ENCODE results near the gene ZNF629.

GRCh38 chr16:30802936-30803335 is 15.9 kb upstream of the ZNF629 start:
- TF ChIP-seq, protein P1, sequence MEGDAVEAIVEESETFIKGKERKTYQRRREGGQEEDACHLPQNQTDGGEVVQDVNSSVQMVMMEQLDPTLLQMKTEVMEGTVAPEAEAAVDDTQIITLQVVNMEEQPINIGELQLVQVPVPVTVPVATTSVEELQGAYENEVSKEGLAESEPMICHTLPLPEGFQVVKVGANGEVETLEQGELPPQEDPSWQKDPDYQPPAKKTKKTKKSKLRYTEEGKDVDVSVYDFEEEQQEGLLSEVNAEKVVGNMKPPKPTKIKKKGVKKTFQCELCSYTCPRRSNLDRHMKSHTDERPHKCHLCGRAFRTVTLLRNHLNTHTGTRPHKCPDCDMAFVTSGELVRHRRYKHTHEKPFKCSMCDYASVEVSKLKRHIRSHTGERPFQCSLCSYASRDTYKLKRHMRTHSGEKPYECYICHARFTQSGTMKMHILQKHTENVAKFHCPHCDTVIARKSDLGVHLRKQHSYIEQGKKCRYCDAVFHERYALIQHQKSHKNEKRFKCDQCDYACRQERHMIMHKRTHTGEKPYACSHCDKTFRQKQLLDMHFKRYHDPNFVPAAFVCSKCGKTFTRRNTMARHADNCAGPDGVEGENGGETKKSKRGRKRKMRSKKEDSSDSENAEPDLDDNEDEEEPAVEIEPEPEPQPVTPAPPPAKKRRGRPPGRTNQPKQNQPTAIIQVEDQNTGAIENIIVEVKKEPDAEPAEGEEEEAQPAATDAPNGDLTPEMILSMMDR (conservative IDR thresholded peaks at IDR 0.05 in 1 of 2, IDR thresholded peaks at IDR 0.05 in 1 of 2; ENCODE audit: low read depth in 1 of 2, low read length in 2 of 2), result no peak
- no peak for TF ChIP-seq EZH2 (IDR thresholded peaks at IDR 0.05; ENCODE audit: low read length, missing control alignments)
